GM12878 (cell line): ENCODE measurements around the gene NT5E. TPM values are rescaled to one million over a fixed set of nuclear protein-coding genes. Genes with fewer than 3 reads are reported as not detected.

Experiments
- ATAC-seq: fragments of 200-7000 bp; cut with Tn5 transposase; 3 replicates; pipeline ENCODE4 v1.9.1; 2020; ENCODE audit warnings: mild to moderate bottlenecking, moderate library complexity
- BruUV-seq: library from RNA; stranded (reverse); fragments of 400-500 nt; replicated peaks from 2 replicates; lab custom pipeline; 2021; lab: Mats Ljungman, UMichigan
- CTCF ChIA-PET: fragments of 300-600 bp; sonication (Branson Sonifier 250); formaldehyde crosslinking; extraction: SDS; loops from one replicate; lab custom pipeline; 2021; ENCODE audit warnings: inconsistent platforms; lab: Yijun Ruan, JAX
- POLR2A ChIA-PET: fragments of 350-600 bp; formaldehyde crosslinking; extraction: SDS; loops from one replicate; lab custom pipeline; 2021; ENCODE audit warnings: inconsistent platforms; lab: Charles Lee
- RAD21 ChIA-PET: fragments of 300-600 bp; sonication (Branson Sonifier 250); formaldehyde crosslinking; loops from one replicate; lab custom pipeline; 2023; ENCODE audit warnings: antibody characterized with exemption; ENCODE audit not compliant: unreplicated experiment; lab: Charles Lee
- SMC1A ChIA-PET: fragments of 300-600 bp; sonication (Branson Sonifier 250); formaldehyde crosslinking; loops from one replicate; lab custom pipeline; 2023; ENCODE audit not compliant: unreplicated experiment, uncharacterized antibody; lab: Charles Lee
- DNase-seq: peaks from one replicate; pipeline ENCODE4 v3.0.0-alpha.2; 2011; ENCODE audit warnings: low read depth, low spot score
- FAIRE-seq: peaks from 3 replicates; lab custom pipeline; 2011; peaks lifted over from hg19 to GRCh38; lab: Jason Lieb, UNC
- H2AFZ ChIP-seq: 2 replicates; pipeline ENCODE4 v1.6.0; 2011; ENCODE audit warnings: low read depth, low read length, control low read depth; ENCODE audit not compliant: control insufficient read depth
- H3K27ac ChIP-seq: 2 replicates; pipeline ENCODE4 v1.5.1; 2011; ENCODE audit warnings: control low read depth; ENCODE audit not compliant: control insufficient read depth, insufficient read depth
- H3K27me3 ChIP-seq, 2 experiments: replicated peaks in 1 of 2; 2 replicates each; pipeline versions ENCODE4 v1.6.0 to v1.6.1; 2011; ENCODE audit warnings: low read length in 1 of 2; ENCODE audit not compliant: control insufficient read depth in 2 of 2, insufficient read depth in 2 of 2
- H3K36me3 ChIP-seq, 2 experiments: 2 replicates each; pipeline ENCODE4 v1.5.1; 2011; ENCODE audit warnings: low read length in 1 of 2; ENCODE audit not compliant: control insufficient read depth in 2 of 2, insufficient read depth in 2 of 2
- H3K4me1 ChIP-seq: 2 replicates; pipeline ENCODE4 v1.6.1; 2011; ENCODE audit warnings: mild to moderate bottlenecking, low read length, moderate library complexity, mixed read lengths; ENCODE audit not compliant: control insufficient read depth, insufficient read depth
- H3K4me2 ChIP-seq: 2 replicates; pipeline ENCODE4 v1.6.0; 2011; ENCODE audit warnings: control low read depth; ENCODE audit not compliant: control insufficient read depth, insufficient read depth
- H3K4me3 ChIP-seq: fragments of 200-600 bp; sonication (generic); 2 replicates; pipeline ENCODE4 v1.5.1; 2016
- H3K79me2 ChIP-seq: 2 replicates; pipeline ENCODE4 v1.6.0; 2011; ENCODE audit warnings: low read length; ENCODE audit not compliant: control insufficient read depth, insufficient read depth
- H3K9ac ChIP-seq: 2 replicates; pipeline ENCODE4 v1.8.0; 2011; ENCODE audit warnings: low read length, control low read depth, mixed read lengths; ENCODE audit not compliant: control insufficient read depth, insufficient read depth
- H3K9me3 ChIP-seq: replicated peaks from 3 replicates; pipeline ENCODE4 v1.5.1; 2011; ENCODE audit warnings: mild to moderate bottlenecking, low read length; ENCODE audit not compliant: control insufficient read depth, insufficient read depth
- H4K20me1 ChIP-seq: 2 replicates; pipeline ENCODE4 v1.6.0; 2011; ENCODE audit not compliant: control insufficient read depth, insufficient read depth
- ATF7 ChIP-seq: fragments of 450-650 bp; IDR thresholded peaks from 2 replicates; pipeline ENCODE4 v1.6.1; 2016; ENCODE audit warnings: low read depth, mild to moderate bottlenecking
- IRF4 ChIP-seq: IDR thresholded peaks from 2 replicates; pipeline ENCODE4 v1.6.1; 2011; ENCODE audit warnings: low read depth, low read length
- JUND ChIP-seq: IDR thresholded peaks from 2 replicates; pipeline ENCODE4 v1.6.1; 2012; ENCODE audit warnings: low read depth, mild to moderate bottlenecking, low read length, improper control_type of control experiment, moderate library complexity
- NR2F1 ChIP-seq: fragments of 450-650 bp; conservative IDR thresholded peaks from 2 replicates; pipeline ENCODE4 v1.6.1; 2017; ENCODE audit warnings: mild to moderate bottlenecking
- PBX3 ChIP-seq: IDR thresholded peaks from 2 replicates; pipeline ENCODE4 v1.6.1; 2011; ENCODE audit warnings: mild to moderate bottlenecking, low read depth, low read length, moderate library complexity; ENCODE audit not compliant: insufficient replicate concordance
- SREBF2 ChIP-seq: IDR thresholded peaks from 2 replicates; pipeline ENCODE4 v1.6.1; 2012; ENCODE audit warnings: mild to moderate bottlenecking, low read length
- ZBTB33 ChIP-seq: fragments of 450-650 bp; IDR thresholded peaks from 2 replicates; pipeline ENCODE4 v1.6.1; 2017; ENCODE audit warnings: mild to moderate bottlenecking
- WGBS: methylation state at CpG from one replicate; pipeline ENCODE4 v1.1.6; 2016; ENCODE audit warnings: low lambda C conversion rate; ENCODE audit not compliant: insufficient replicate concordance, insufficient coverage; ENCODE audit errors: missing lambda C conversion rate; 5-methylcytosine and 5-hydroxymethylcytosine counted together
- in situ Hi-C: fragments of 300-500 bp; cut with MboI; formaldehyde crosslinking; loops from 9 replicates; pipeline ENCODE4 v1.14.3; 2018; ENCODE audit warnings: mixed read lengths
- intact Hi-C: fragments of 100-400 bp; cut with micrococcal nuclease; formaldehyde crosslinking; loops from one replicate; pipeline ENCODE4 v1.14.2; 2022; ENCODE audit not compliant: unreplicated experiment
- polyA plus RNA-seq, 11 experiments: library from polyadenylated mRNA; depleted of rRNA in 4 of 11; unstranded in 6 of 11; stranded (reverse) in 5 of 11; fragments of >200 nt; fragmentation: Nextera tagmentation in 4 of 11; fragmentation: Illumina TruSeq in 1 of 11; extraction: Ambion mirVana in 4 of 11; extraction: Trizol in 1 of 11; gene quantifications; 1 replicate in 1 of 11; 2 replicates in 10 of 11; pipeline versions ENCODE4 v1.2.1 to v1.2.3, GENCODE V29; 2011 to 2016; ENCODE audit warnings: inconsistent platforms in 2 of 11, missing spikeins in 2 of 11, low read depth in 1 of 11
- total RNA-seq, 4 experiments: library from RNA; depleted of rRNA in 3 of 4; stranded (reverse); fragments of >200 nt in 3 of 4; fragmentation: Illumina TruSeq in 1 of 4; extraction: Trizol in 1 of 4; gene quantifications; 2 replicates each; pipeline versions ENCODE4 v1.2.1 to v1.2.3, GENCODE V29; 2013 to 2021
- TF ChIP-seq, protein P1 (sequence below): fragments of 450-650 bp; formaldehyde crosslinking; IDR thresholded peaks from 2 replicates; pipeline ENCODE4 v1.4.0; 2020; ENCODE audit warnings: mild to moderate bottlenecking, moderate library complexity
- TF ChIP-seq, protein P2 (sequence below): fragments of 450-650 bp; IDR thresholded peaks from 2 replicates; pipeline ENCODE4 v1.6.1; 2017; ENCODE audit warnings: low read depth, mild to moderate bottlenecking, moderate library complexity

Gene NT5E
- total and polyA plus RNA-seq, 10 of the 15 experiments (the other 5 are each of a cell fraction or from before 2014, with no cell fraction given), result 1.9 to 9.7 (median 7.3) TPM

DNA sequence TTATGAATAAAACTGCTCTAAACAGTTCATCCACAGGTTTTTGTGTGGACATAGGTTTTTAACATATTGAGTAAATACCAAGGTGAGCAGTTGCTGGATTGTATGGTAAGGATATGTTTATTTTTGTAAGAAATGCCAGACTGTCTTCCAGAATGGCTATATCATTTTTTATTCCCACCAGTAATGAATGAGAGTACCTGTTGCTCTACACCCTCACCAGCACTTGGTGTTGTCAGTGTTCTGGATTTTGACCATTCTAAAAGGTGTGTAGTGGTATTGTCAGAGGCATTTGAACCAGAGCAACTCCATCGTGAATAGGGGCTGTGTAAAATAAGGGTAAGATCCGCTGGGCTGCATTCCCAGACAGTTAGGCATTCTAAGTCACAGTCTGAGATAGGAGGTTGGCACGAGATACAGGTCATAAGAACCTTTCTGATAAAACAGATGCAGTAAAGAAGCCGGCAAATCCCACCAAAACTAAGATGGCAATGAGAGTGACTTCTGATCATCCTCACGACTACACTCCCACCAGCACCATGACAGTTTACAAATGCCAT lies 12.9 kb upstream of the NT5E start (continued):
- TF ChIP-seq PBX3 (no peak), ZBTB33 (no peak), NR2F1 (no peak)

- ChIA-PET POLR2A (interaction anchor here (0.5 to 0.6 kb wide), 2 partner anchors 26 to 87 kb away, joined by 3 read pairs; no protein-coding TSS in a partner anchor), RAD21 (interaction anchor here (1.9 kb wide), 1 partner anchor 40 kb away, joined by 7 read pairs; no protein-coding TSS in a partner anchor), CTCF (interaction anchor here (1.2 to 1.8 kb wide), 3 partner anchors 9 to 41 kb away, joined by 3 to 4 read pairs (median 4); no protein-coding TSS in a partner anchor), SMC1A (interaction anchor here (0.7 to 12.9 kb wide), 6 partner anchors 12 to 88 kb away, joined by 3 to 138 read pairs (median 6); no protein-coding TSS in a partner anchor)
- BruUV-seq, result no TSS peak
- no peaks in the 10 kb centered on the region for H4K20me1 ChIP-seq
- peaks cover 3% of the 10 kb centered on the region; the same call in 1 of the 2 replicates for H3K4me1 ChIP-seq
- H3K4me2 ChIP-seq, result no peak overlapping the region
- H2AFZ ChIP-seq, result no peak overlapping the region
- H3K79me2 ChIP-seq, result no peaks in the 10 kb centered on the region; the same call in 1 of the 2 replicates
- FAIRE-seq (no peak), ATAC-seq (no peak), DNase-seq (no peak)
- 83% methylated on average over 1 of the region's 1 CpG for WGBS
- intact Hi-C loops, result no loop called here
- no peak overlapping the region for H3K27ac ChIP-seq
- no peaks in the 10 kb centered on the region for H3K36me3 ChIP-seq
- in situ Hi-C loops, result no loop called here
- H3K4me3 ChIP-seq, result no peak overlapping the region
- H3K9ac ChIP-seq, result no peak overlapping the region
- H3K9me3 ChIP-seq, result peaks cover 3% of the 10 kb centered on the region; the same call in 1 of the 3 replicates
- no peaks in the 10 kb centered on the region for H3K27me3 ChIP-seq
- TF ChIP-seq SREBF2 (no peak), JUND (no peak), IRF4 (no peak), ATF7 (no peak)
- TF ChIP-seq, protein P1, sequence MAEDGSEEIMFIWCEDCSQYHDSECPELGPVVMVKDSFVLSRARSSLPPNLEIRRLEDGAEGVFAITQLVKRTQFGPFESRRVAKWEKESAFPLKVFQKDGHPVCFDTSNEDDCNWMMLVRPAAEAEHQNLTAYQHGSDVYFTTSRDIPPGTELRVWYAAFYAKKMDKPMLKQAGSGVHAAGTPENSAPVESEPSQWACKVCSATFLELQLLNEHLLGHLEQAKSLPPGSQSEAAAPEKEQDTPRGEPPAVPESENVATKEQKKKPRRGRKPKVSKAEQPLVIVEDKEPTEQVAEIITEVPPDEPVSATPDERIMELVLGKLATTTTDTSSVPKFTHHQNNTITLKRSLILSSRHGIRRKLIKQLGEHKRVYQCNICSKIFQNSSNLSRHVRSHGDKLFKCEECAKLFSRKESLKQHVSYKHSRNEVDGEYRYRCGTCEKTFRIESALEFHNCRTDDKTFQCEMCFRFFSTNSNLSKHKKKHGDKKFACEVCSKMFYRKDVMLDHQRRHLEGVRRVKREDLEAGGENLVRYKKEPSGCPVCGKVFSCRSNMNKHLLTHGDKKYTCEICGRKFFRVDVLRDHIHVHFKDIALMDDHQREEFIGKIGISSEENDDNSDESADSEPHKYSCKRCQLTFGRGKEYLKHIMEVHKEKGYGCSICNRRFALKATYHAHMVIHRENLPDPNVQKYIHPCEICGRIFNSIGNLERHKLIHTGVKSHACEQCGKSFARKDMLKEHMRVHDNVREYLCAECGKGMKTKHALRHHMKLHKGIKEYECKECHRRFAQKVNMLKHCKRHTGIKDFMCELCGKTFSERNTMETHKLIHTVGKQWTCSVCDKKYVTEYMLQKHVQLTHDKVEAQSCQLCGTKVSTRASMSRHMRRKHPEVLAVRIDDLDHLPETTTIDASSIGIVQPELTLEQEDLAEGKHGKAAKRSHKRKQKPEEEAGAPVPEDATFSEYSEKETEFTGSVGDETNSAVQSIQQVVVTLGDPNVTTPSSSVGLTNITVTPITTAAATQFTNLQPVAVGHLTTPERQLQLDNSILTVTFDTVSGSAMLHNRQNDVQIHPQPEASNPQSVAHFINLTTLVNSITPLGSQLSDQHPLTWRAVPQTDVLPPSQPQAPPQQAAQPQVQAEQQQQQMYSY, result no peak
- TF ChIP-seq, protein P2, sequence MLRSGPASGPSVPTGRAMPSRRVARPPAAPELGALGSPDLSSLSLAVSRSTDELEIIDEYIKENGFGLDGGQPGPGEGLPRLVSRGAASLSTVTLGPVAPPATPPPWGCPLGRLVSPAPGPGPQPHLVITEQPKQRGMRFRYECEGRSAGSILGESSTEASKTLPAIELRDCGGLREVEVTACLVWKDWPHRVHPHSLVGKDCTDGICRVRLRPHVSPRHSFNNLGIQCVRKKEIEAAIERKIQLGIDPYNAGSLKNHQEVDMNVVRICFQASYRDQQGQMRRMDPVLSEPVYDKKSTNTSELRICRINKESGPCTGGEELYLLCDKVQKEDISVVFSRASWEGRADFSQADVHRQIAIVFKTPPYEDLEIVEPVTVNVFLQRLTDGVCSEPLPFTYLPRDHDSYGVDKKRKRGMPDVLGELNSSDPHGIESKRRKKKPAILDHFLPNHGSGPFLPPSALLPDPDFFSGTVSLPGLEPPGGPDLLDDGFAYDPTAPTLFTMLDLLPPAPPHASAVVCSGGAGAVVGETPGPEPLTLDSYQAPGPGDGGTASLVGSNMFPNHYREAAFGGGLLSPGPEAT, result no peak
Measured at GRCh38 chr6:85443349-85444117, 6.3 kb upstream of the NT5E start.
